ENCODE measurements around the gene TSPY3.
"Not testable (repeated sequence)": the region's sequence is repeated elsewhere in the genome, so short reads cannot be mapped to it uniquely, and the experiment has no call there.

Gene TSPY3, protein sequence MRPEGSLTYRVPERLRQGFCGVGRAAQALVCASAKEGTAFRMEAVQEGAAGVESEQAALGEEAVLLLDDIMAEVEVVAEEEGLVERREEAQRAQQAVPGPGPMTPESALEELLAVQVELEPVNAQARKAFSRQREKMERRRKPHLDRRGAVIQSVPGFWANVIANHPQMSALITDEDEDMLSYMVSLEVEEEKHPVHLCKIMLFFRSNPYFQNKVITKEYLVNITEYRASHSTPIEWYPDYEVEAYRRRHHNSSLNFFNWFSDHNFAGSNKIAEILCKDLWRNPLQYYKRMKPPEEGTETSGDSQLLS

DNA sequence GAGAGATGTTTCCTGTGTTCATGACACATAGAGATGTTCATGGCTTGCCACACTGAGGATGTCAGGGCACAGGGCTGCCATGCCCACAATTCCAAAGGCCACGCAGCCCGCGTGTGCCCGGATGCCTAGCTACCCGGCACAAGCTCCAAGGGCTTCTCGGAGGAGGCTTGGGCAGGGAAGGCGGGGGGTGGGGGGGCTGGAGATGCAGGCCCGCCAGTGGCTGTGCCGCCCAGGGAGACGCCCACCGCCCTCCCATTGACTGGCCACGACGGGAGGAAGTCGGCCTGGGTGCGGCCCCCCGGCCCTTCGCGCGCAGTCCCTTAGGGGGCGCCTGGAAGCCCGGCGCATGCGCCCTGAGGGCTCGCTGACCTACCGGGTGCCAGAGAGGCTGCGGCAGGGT, at the start of gene TSPY3:
Gene TSPY3 (plus strand): TSS at position 301 of the 400 bp plus-strand sequence. CDS start 46 bp downstream, at position 347.
- DNase-seq (ENCODE audit: low read depth in 2 of 2) = not testable (repeated sequence)

DNA sequence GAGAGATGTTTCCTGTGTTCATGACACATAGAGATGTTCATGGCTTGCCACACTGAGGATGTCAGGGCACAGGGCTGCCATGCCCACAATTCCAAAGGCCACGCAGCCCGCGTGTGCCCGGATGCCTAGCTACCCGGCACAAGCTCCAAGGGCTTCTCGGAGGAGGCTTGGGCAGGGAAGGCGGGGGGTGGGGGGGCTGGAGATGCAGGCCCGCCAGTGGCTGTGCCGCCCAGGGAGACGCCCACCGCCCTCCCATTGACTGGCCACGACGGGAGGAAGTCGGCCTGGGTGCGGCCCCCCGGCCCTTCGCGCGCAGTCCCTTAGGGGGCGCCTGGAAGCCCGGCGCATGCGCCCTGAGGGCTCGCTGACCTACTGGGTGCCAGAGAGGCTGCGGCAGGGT, 40.7 kb upstream of the TSPY3 start, which contains the start of gene TSPY8:
Gene TSPY8 (plus strand): TSS at position 301 of the 400 bp plus-strand sequence. CDS start 46 bp downstream, at position 347.
- DNase-seq (ENCODE audit: low read depth in 2 of 2) = not testable (repeated sequence)

GRCh38 chrY:9396527-9396926, 1.7 kb upstream of the TSPY3 start:
- DNase-seq (ENCODE audit: low read depth in 2 of 2) = not testable (repeated sequence)

Measured in fibroblast of skin of left biceps (primary cell).